MM.1S (cell line): ENCODE results near the gene NFAT5.

ENCODE experiments used
- DNase-seq: peaks from one replicate; pipeline ENCODE4 v3.0.0-alpha.2; 2015
- H2AFZ ChIP-seq: fragments of 300-600 bp; sonication (generic); 2 replicates; pipeline ENCODE4 v1.6.0; 2016; ENCODE audit warnings: antibody characterized with exemption, low read length
- H3F3A ChIP-seq: fragments of 300-600 bp; sonication (generic); 2 replicates; pipeline ENCODE4 v1.6.1; 2016; ENCODE audit warnings: mild to moderate bottlenecking, antibody characterized with exemption, low read length, moderate library complexity, mixed read lengths; ENCODE audit not compliant: insufficient read depth
- H3K27ac ChIP-seq: fragments of 300-600 bp; sonication (generic); 2 replicates; pipeline ENCODE4 v1.5.1; 2016; ENCODE audit warnings: mild to moderate bottlenecking, low read length
- H3K27me3 ChIP-seq: fragments of 300-600 bp; sonication (generic); replicated peaks from 2 replicates; pipeline ENCODE4 v1.6.0; 2016; ENCODE audit warnings: low read length; ENCODE audit not compliant: insufficient read depth
- H3K36me3 ChIP-seq: fragments of 300-600 bp; sonication (generic); replicated peaks from 2 replicates; pipeline ENCODE4 v1.6.1; 2016; ENCODE audit warnings: mild to moderate bottlenecking, low read length, mixed read lengths; ENCODE audit not compliant: insufficient read depth
- H3K4me1 ChIP-seq: fragments of 300-600 bp; sonication (generic); 2 replicates; pipeline ENCODE4 v1.6.1; 2016; ENCODE audit warnings: low read length, mixed read lengths
- H3K4me2 ChIP-seq: fragments of 300-600 bp; sonication (generic); 2 replicates; pipeline ENCODE4 v1.6.0; 2016; ENCODE audit warnings: low read depth, low read length
- H3K4me3 ChIP-seq: fragments of 300-600 bp; sonication (generic); 2 replicates; pipeline ENCODE4 v1.5.1; 2016; ENCODE audit warnings: low read length, mixed read lengths
- H3K79me2 ChIP-seq: fragments of 300-600 bp; sonication (generic); 2 replicates; pipeline ENCODE4 v1.6.1; 2016; ENCODE audit warnings: mixed run types, low read length, mixed read lengths
- H3K9ac ChIP-seq: fragments of 300-600 bp; sonication (generic); 2 replicates; pipeline ENCODE4 v1.6.1; 2016; ENCODE audit warnings: low read length, mixed read lengths
- H3K9me2 ChIP-seq: fragments of 300-600 bp; sonication (generic); replicated peaks from 2 replicates; pipeline ENCODE4 v1.6.1; 2016; ENCODE audit warnings: mild to moderate bottlenecking, low read length, mixed read lengths; ENCODE audit not compliant: insufficient read depth
- H3K9me3 ChIP-seq: fragments of 300-600 bp; sonication (generic); replicated peaks from 2 replicates; pipeline ENCODE4 v1.6.1; 2016; ENCODE audit warnings: mild to moderate bottlenecking, low read length, mixed read lengths; ENCODE audit not compliant: insufficient read depth
- H4K20me1 ChIP-seq: fragments of 300-600 bp; sonication (generic); 2 replicates; pipeline ENCODE4 v1.6.1; 2016; ENCODE audit warnings: mild to moderate bottlenecking, low read length, moderate library complexity, mixed read lengths; ENCODE audit not compliant: insufficient read depth
- CTCF ChIP-seq: fragments of 300-600 bp; sonication (generic); IDR thresholded peaks from 2 replicates; pipeline ENCODE4 v1.5.1; 2016; ENCODE audit warnings: antibody characterized with exemption, low read length, mixed read lengths
- EZH2 ChIP-seq: fragments of 300-600 bp; sonication (generic); optimal IDR thresholded peaks from 2 replicates; pipeline ENCODE3; 2017; ENCODE audit warnings: low read depth, mild to moderate bottlenecking, antibody characterized with exemption, low read length, mixed read lengths
- EZH2phosphoT487 ChIP-seq: fragments of 300-600 bp; sonication (generic); IDR thresholded peaks from 2 replicates; pipeline ENCODE4 v1.6.1; 2018; ENCODE audit warnings: antibody characterized with exemption, low read length

Gene NFAT5

GRCh38 chr16:69616082-69616481 lies 50.3 kb downstream of the NFAT5 start:
- Histone ChIP-seq H2AFZ (no peak overlapping the region), H3K9me3 (no peaks in the 10 kb centered on the region), H3K4me1 (no peaks in the 10 kb centered on the region), H3F3A (no peaks in the 10 kb centered on the region), H4K20me1 (0 out of 2 replicates have a peak, but pooled peaks cover 10% of the 10 kb centered on the region), H3K4me2 (no peak overlapping the region), H3K4me3 (no peak overlapping the region), H3K36me3 (no peaks in the 10 kb centered on the region), H3K9ac (no peak overlapping the region), H3K27ac (no peak overlapping the region), H3K79me2 (peaks cover 18% of the 10 kb centered on the region), H3K9me2 (no peaks in the 10 kb centered on the region), H3K27me3 (no peaks in the 10 kb centered on the region)
- no peak for DNase-seq
- TF ChIP-seq EZH2 (no peak), CTCF (no peak), EZH2phosphoT487 (no peak)

- H3K4me2 ChIP-seq: no peak overlapping the region
- H3K9ac ChIP-seq: no peak overlapping the region
- H3F3A ChIP-seq: peaks cover 3% of the 10 kb centered on the region; the same call in 1 of the 2 replicates
- H4K20me1 ChIP-seq: 0 out of 2 replicates have a peak, but pooled peaks cover 6% of the 10 kb centered on the region
- H3K79me2 ChIP-seq: peaks cover 15% of the 10 kb centered on the region
- H3K4me1 ChIP-seq: no peaks in the 10 kb centered on the region
- no peak overlapping the region for H3K27ac ChIP-seq
- H3K4me3 ChIP-seq: no peak overlapping the region
- H3K27me3 ChIP-seq: no peaks in the 10 kb centered on the region
- H3K9me3 ChIP-seq: no peaks in the 10 kb centered on the region
- H2AFZ ChIP-seq: no peak overlapping the region
- TF ChIP-seq EZH2 (no peak), CTCF (no peak), EZH2phosphoT487 (no peak)
- no peaks in the 10 kb centered on the region for H3K36me3 ChIP-seq
- no peaks in the 10 kb centered on the region for H3K9me2 ChIP-seq
- no peak for DNase-seq
Observed at GRCh38 chr16:69618307-69618706, 52.5 kb downstream of the NFAT5 start.

GRCh38 chr16:69618721-69619120 lies 53.0 kb downstream of the NFAT5 start:
- H3K36me3 ChIP-seq: no peaks in the 10 kb centered on the region
- H3K4me2 ChIP-seq: no peak overlapping the region
- H3K9me3 ChIP-seq: no peaks in the 10 kb centered on the region
- 0 out of 2 replicates have a peak, but pooled peaks cover 3% of the 10 kb centered on the region for H4K20me1 ChIP-seq
- peaks cover 3% of the 10 kb centered on the region; the same call in 1 of the 2 replicates for H3F3A ChIP-seq
- no peaks in the 10 kb centered on the region for H3K9me2 ChIP-seq
- H3K4me1 ChIP-seq: no peaks in the 10 kb centered on the region
- H3K4me3 ChIP-seq: no peak overlapping the region
- H3K79me2 ChIP-seq: peaks cover 14% of the 10 kb centered on the region
- no peak overlapping the region for H2AFZ ChIP-seq
- H3K27ac ChIP-seq: no peak overlapping the region
- TF ChIP-seq EZH2 (no peak), EZH2phosphoT487 (no peak), CTCF (no peak)
- H3K27me3 ChIP-seq: no peaks in the 10 kb centered on the region
- H3K9ac ChIP-seq: no peak overlapping the region
- DNase-seq: no peak
